ENCODE measurements around the gene AUTS2.

The AUTS2 gene

GRCh38 chr7:70098905-70099672 lies 500.8 kb downstream of the AUTS2 start:
- no peak for DNase-seq

- no peak for DNase-seq
These were observed 506.0 kb downstream of the AUTS2 start for GRCh38 chr7:70104243-70104642.

- no peak for DNase-seq
These were observed 514.8 kb downstream of the AUTS2 start for GRCh38 chr7:70113078-70113477.

GRCh38 chr7:70113536-70113935 lies 515.3 kb downstream of the AUTS2 start:
- no peak for DNase-seq

- DNase-seq, result no peak
These were observed 516.5 kb downstream of the AUTS2 start for GRCh38 chr7:70114806-70115205.

GRCh38 chr7:70116244-70116643 lies 518.0 kb downstream of the AUTS2 start:
- no peak for DNase-seq

GRCh38 chr7:70116867-70117266 lies 518.6 kb downstream of the AUTS2 start:
- DNase-seq, result no peak

- no peak for DNase-seq
These were observed 522.6 kb downstream of the AUTS2 start for GRCh38 chr7:70120851-70121250.

GRCh38 chr7:70131817-70132216 lies 533.5 kb downstream of the AUTS2 start:
- DNase-seq, result no peak

GRCh38 chr7:70132226-70132851 lies 534.1 kb downstream of the AUTS2 start:
- no peak for DNase-seq

- no peak for DNase-seq
These were observed 534.8 kb downstream of the AUTS2 start for GRCh38 chr7:70132852-70133690.

GRCh38 chr7:70134029-70134770 lies 535.9 kb downstream of the AUTS2 start:
- DNase-seq, result no peak

- DNase-seq, result no peak
These were observed 537.4 kb downstream of the AUTS2 start for GRCh38 chr7:70135656-70136055.

- no peak for DNase-seq
These were observed 538.9 kb downstream of the AUTS2 start for GRCh38 chr7:70137126-70137525.

GRCh38 chr7:70142247-70142932 lies 544.1 kb downstream of the AUTS2 start:
- DNase-seq, result no peak

GRCh38 chr7:70143075-70144044 lies 545.1 kb downstream of the AUTS2 start:
- DNase-seq, result no peak

GRCh38 chr7:70148997-70149396 lies 550.7 kb downstream of the AUTS2 start:
- no peak for DNase-seq

- no peak for DNase-seq
These were observed 554.0 kb downstream of the AUTS2 start for GRCh38 chr7:70152313-70152712.

- no peak for DNase-seq
These were observed 555.7 kb downstream of the AUTS2 start for GRCh38 chr7:70153933-70154332.

- no peak for DNase-seq
These were observed 556.4 kb downstream of the AUTS2 start for GRCh38 chr7:70154521-70155180.

- no peak for DNase-seq
These were observed 557.8 kb downstream of the AUTS2 start for GRCh38 chr7:70156057-70156456.

Data from activated effector memory CD4-positive, alpha-beta T cell treated with anti-CD3 and anti-CD28 coated beads, Interleukin-2, amount 50 U/mL, for 16 hours (primary cell).